Osteocyte (in vitro differentiated cells): ENCODE data around the gene SALL4. TPM values are rescaled to one million over a fixed set of nuclear protein-coding genes. Genes with fewer than 3 reads are reported as not detected.
A peak's percentile ranks its signal among the peaks of the same experiment; 100 is the strongest.
"Not testable (repeated sequence)": the region's sequence is repeated elsewhere in the genome, so short reads cannot be mapped to it uniquely, and the experiment has no call there.

Experiments used
- DNase-seq: peaks from one replicate; pipeline ENCODE4 v3.0.0; 2021; ENCODE audit warnings: mixed read lengths; ENCODE audit not compliant: unreplicated experiment; ENCODE audit errors: extremely low spot score
- H3K27ac Mint-ChIP-seq: one replicate; pipeline ENCODE4 v1.8.0; 2021; ENCODE audit warnings: mild to moderate bottlenecking, mixed read lengths; ENCODE audit not compliant: unreplicated experiment
- H3K27me3 Mint-ChIP-seq: one replicate; pipeline ENCODE4 v1.8.0; 2021; ENCODE audit warnings: mixed read lengths; ENCODE audit not compliant: unreplicated experiment
- H3K36me3 Mint-ChIP-seq: one replicate; pipeline ENCODE4 v1.8.0; 2021; ENCODE audit warnings: mixed read lengths; ENCODE audit not compliant: unreplicated experiment
- H3K4me1 Mint-ChIP-seq: one replicate; pipeline ENCODE4 v1.8.0; 2021; ENCODE audit warnings: mixed read lengths; ENCODE audit not compliant: unreplicated experiment
- H3K4me3 Mint-ChIP-seq: one replicate; pipeline ENCODE4 v1.8.0; 2021; ENCODE audit warnings: mild to moderate bottlenecking, moderate library complexity, mixed read lengths; ENCODE audit not compliant: unreplicated experiment
- H3K9me3 Mint-ChIP-seq: one replicate; pipeline ENCODE4 v1.8.0; 2021; ENCODE audit warnings: mixed read lengths; ENCODE audit not compliant: unreplicated experiment
- CTCF ChIP-seq: fragments of 200-600 bp; sonication (generic); IDR thresholded peaks from 2 replicates; pipeline ENCODE4 v1.5.0; 2021; ENCODE audit warnings: antibody characterized with exemption, mild to moderate bottlenecking, moderate library complexity
- total RNA-seq: library from RNA; stranded (reverse); gene quantifications from 2 replicates; pipeline ENCODE4 v1.2.1, GENCODE V29; 2021

Gene SALL4
- total RNA-seq, 1 donor from 2014 or later = 2.6 TPM

GRCh38 chr20:51758978-51759544, 43.3 kb downstream of the SALL4 start:
- Mint-ChIP-seq H3K4me1 (peaks cover 13% of the 10 kb centered on the region), H3K4me3 (no peak overlapping the region), H3K27me3 (no peaks in the 10 kb centered on the region), H3K36me3 (peaks cover 5% of the 10 kb centered on the region), H3K9me3 (no peaks in the 10 kb centered on the region), H3K27ac (no peak overlapping the region)
- TF ChIP-seq CTCF = no peak
- no peak for DNase-seq

GRCh38 chr20:51757226-51757625, 45.1 kb downstream of the SALL4 start:
- TF ChIP-seq CTCF = no peak
- Mint-ChIP-seq H3K9me3 (no peaks in the 10 kb centered on the region), H3K36me3 (peaks cover 5% of the 10 kb centered on the region), H3K27me3 (no peaks in the 10 kb centered on the region), H3K4me1 (peaks cover 22% of the 10 kb centered on the region), H3K4me3 (no peak overlapping the region), H3K27ac (no peak overlapping the region)
- DNase-seq = no peak

GRCh38 chr20:51756653-51757052, 45.7 kb downstream of the SALL4 start:
- peaks cover 28% of the 10 kb centered on the region for H3K4me1 Mint-ChIP-seq
- peaks cover 3% of the 10 kb centered on the region for H3K36me3 Mint-ChIP-seq
- H3K27me3 Mint-ChIP-seq = no peaks in the 10 kb centered on the region
- no peaks in the 10 kb centered on the region for H3K9me3 Mint-ChIP-seq
- H3K4me3 Mint-ChIP-seq = no peak overlapping the region
- no peak overlapping the region for H3K27ac Mint-ChIP-seq
- no peak for TF ChIP-seq CTCF
- no peak for DNase-seq

GRCh38 chr20:51753220-51753619, 49.1 kb downstream of the SALL4 start:
- H3K4me3 Mint-ChIP-seq, H3K27ac Mint-ChIP-seq, DNase-seq, H3K9me3 Mint-ChIP-seq, H3K36me3 Mint-ChIP-seq, H3K27me3 Mint-ChIP-seq: not testable (repeated sequence)
- H3K4me1 Mint-ChIP-seq = peaks cover 37% of the 10 kb centered on the region

- Mint-ChIP-seq H3K36me3 (no peaks in the 10 kb centered on the region), H3K27me3 (no peaks in the 10 kb centered on the region), H3K9me3 (no peaks in the 10 kb centered on the region), H3K27ac (peak overlapping the region; percentile 89), H3K4me1 (peaks cover 44% of the 10 kb centered on the region), H3K4me3 (peak overlapping the region; percentile 16)
- no peak for TF ChIP-seq CTCF
- no peak for DNase-seq
These were observed 49.9 kb downstream of the SALL4 start for GRCh38 chr20:51752343-51752951.
